ENCODE measurements around the gene SLCO2B1. TPM values are rescaled to one million over a fixed set of nuclear protein-coding genes. Genes with fewer than 3 reads are reported as not detected.

SLCO2B1 gene
- total RNA-seq, 1 donor from 2014 or later = 7.8 TPM

- peak; percentile 26 for DNase-seq
These were observed 44.5 kb downstream of the SLCO2B1 start for GRCh38 chr11:75195167-75195962.

- DNase-seq = peak; percentile 25
These were observed 45.5 kb downstream of the SLCO2B1 start for GRCh38 chr11:75196426-75196825.

GRCh38 chr11:75197512-75198277 is 46.8 kb downstream of the SLCO2B1 start:
- no peak for DNase-seq

- no peak for DNase-seq
These were observed 47.5 kb downstream of the SLCO2B1 start for GRCh38 chr11:75198278-75198973.

- no peak for DNase-seq
These were observed 48.6 kb downstream of the SLCO2B1 start for GRCh38 chr11:75199412-75199955.

- DNase-seq = no peak
These were observed 49.1 kb downstream of the SLCO2B1 start for GRCh38 chr11:75200051-75200450.

- DNase-seq = no peak
These were observed 49.6 kb downstream of the SLCO2B1 start for GRCh38 chr11:75200531-75200930.

- no peak for DNase-seq
These were observed 50.9 kb downstream of the SLCO2B1 start for GRCh38 chr11:75201771-75202170.

GRCh38 chr11:75202195-75202594 is 51.3 kb downstream of the SLCO2B1 start:
- DNase-seq = no peak

- DNase-seq = no peak
These were observed 52.2 kb downstream of the SLCO2B1 start for GRCh38 chr11:75203138-75203537.

- no peak for DNase-seq
These were observed 52.7 kb downstream of the SLCO2B1 start for GRCh38 chr11:75203641-75204011.

- no peak for DNase-seq
These were observed 53.2 kb downstream of the SLCO2B1 start for GRCh38 chr11:75204012-75204674.

GRCh38 chr11:75204685-75205563 is 54.0 kb downstream of the SLCO2B1 start:
- DNase-seq = peak; percentile 92

GRCh38 chr11:75205564-75206020 is 54.7 kb downstream of the SLCO2B1 start:
- DNase-seq = no peak

GRCh38 chr11:75208446-75208845 is 57.5 kb downstream of the SLCO2B1 start:
- no peak for DNase-seq

- DNase-seq = no peak
These were observed 61.5 kb downstream of the SLCO2B1 start for GRCh38 chr11:75212411-75212810.

- DNase-seq = peak; percentile 93
These were observed 63.5 kb downstream of the SLCO2B1 start for GRCh38 chr11:75214411-75214821.

GRCh38 chr11:75214843-75215242 is 63.9 kb downstream of the SLCO2B1 start:
- no peak for DNase-seq

GRCh38 chr11:75219869-75220268 is 69.0 kb downstream of the SLCO2B1 start:
- DNase-seq = no peak

- peak; percentile 32 for DNase-seq
These were observed 73.2 kb downstream of the SLCO2B1 start for GRCh38 chr11:75223954-75224643.

GRCh38 chr11:75225794-75226193 is 74.9 kb downstream of the SLCO2B1 start:
- DNase-seq = no peak
